Measurements from ENCODE around the gene SPRED2. TPM values are rescaled to one million over a fixed set of nuclear protein-coding genes. Genes with fewer than 3 reads are reported as not detected.

The SPRED2 gene
- total RNA-seq, 4 donors from 2014 or later, result 8.4 to 34.8 (median 29.7) TPM

DNA sequence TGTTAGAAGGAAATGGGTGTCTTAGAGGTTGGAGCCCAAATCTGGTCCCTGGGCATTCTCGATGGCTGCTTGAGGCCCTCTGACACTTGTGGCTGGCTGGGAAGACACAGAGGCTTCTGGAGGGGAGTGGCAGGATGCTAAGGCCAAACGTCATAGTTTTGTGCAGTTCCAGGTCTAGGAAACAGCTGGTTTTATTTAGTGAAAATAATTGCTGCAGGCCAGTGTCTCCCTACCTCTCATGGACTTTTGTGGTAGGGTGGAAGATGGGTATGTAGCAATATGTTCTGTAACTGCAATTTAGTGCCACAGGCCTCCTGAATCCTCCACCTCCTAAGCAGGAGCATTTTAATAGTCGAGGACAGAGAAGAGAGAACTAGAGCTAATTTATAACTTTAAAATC is 32.2 kb upstream of the SPRED2 start:
- intact Hi-C loops (cut with DNase I; ENCODE audit: low total_unique reads), result no loop called here
- Histone ChIP-seq H3K36me3 (no peaks in the 10 kb centered on the region), H3K27ac (no peak overlapping the region), H3K4me1 (no peaks in the 10 kb centered on the region), H3K27me3 (no peaks in the 10 kb centered on the region), H3K9me3 (no peaks in the 10 kb centered on the region), H3K4me3 (no peak overlapping the region)
- TF ChIP-seq POLR2A (IDR thresholded peaks at IDR 0.05) (no peak), EP300 (IDR thresholded peaks at IDR 0.05; ENCODE audit: low read depth) (no peak), POLR2AphosphoS5 (IDR thresholded peaks at IDR 0.05) (no peak)
- TF ChIP-seq, protein P1, sequence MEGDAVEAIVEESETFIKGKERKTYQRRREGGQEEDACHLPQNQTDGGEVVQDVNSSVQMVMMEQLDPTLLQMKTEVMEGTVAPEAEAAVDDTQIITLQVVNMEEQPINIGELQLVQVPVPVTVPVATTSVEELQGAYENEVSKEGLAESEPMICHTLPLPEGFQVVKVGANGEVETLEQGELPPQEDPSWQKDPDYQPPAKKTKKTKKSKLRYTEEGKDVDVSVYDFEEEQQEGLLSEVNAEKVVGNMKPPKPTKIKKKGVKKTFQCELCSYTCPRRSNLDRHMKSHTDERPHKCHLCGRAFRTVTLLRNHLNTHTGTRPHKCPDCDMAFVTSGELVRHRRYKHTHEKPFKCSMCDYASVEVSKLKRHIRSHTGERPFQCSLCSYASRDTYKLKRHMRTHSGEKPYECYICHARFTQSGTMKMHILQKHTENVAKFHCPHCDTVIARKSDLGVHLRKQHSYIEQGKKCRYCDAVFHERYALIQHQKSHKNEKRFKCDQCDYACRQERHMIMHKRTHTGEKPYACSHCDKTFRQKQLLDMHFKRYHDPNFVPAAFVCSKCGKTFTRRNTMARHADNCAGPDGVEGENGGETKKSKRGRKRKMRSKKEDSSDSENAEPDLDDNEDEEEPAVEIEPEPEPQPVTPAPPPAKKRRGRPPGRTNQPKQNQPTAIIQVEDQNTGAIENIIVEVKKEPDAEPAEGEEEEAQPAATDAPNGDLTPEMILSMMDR (IDR thresholded peaks at IDR 0.05), result no peak
- 52% methylated on average over 3 of the region's 3 CpGs; no CpG with 5 or more reads in 1 of the 2 donors for WGBS, 2 donors (ENCODE audit: low coverage in 1 of 2)
- in situ Hi-C loops (cut with MboI; ENCODE audit: low pct_ligation_motif_present in 1 of 4, low pct_unique_long_range_greater_than_20kb in 1 of 4, low sequenced_read_pairs in 3 of 4), result no loop called here
- DNase-seq, result no peak

DNA sequence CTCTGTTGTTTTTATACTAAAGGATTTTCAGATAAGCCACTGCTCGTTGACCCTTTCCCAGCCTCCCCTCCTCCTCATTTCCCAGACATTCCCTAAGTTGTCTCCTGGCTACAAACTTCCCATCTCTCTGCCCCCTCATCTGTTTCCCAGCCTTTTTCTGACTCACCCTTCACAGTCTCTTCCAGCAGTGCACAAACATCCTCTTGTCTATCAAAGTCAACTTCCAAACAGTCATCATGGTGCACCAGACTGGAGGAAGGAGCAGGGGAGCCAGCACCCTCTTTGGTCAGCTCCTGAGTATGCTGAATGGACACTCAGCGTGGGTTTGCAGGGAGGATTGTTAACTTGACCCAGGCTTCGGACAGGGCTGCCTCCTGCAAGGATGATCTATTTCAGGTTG is 26.6 kb upstream of the SPRED2 start:
- Histone ChIP-seq H3K4me3 (no peak overlapping the region), H3K4me1 (no peaks in the 10 kb centered on the region), H3K27me3 (no peaks in the 10 kb centered on the region), H3K27ac (no peak overlapping the region), H3K36me3 (no peaks in the 10 kb centered on the region), H3K9me3 (no peaks in the 10 kb centered on the region)
- TF ChIP-seq, protein P1 (IDR thresholded peaks at IDR 0.05), result no peak
- TF ChIP-seq POLR2A (IDR thresholded peaks at IDR 0.05), result no peak
- no peak for TF ChIP-seq EP300 (IDR thresholded peaks at IDR 0.05; ENCODE audit: low read depth)
- TF ChIP-seq POLR2AphosphoS5 (IDR thresholded peaks at IDR 0.05), result no peak
- in situ Hi-C loops (cut with MboI; ENCODE audit: low pct_ligation_motif_present in 1 of 4, low pct_unique_long_range_greater_than_20kb in 1 of 4, low sequenced_read_pairs in 3 of 4) (no loop called here), intact Hi-C loops (cut with DNase I; ENCODE audit: low total_unique reads) (no loop called here)
- 69 to 77% methylated on average over 2 to 3 of the region's 3 CpGs for WGBS, 2 donors (ENCODE audit: low coverage in 1 of 2)
- DNase-seq, result no peak

DNA sequence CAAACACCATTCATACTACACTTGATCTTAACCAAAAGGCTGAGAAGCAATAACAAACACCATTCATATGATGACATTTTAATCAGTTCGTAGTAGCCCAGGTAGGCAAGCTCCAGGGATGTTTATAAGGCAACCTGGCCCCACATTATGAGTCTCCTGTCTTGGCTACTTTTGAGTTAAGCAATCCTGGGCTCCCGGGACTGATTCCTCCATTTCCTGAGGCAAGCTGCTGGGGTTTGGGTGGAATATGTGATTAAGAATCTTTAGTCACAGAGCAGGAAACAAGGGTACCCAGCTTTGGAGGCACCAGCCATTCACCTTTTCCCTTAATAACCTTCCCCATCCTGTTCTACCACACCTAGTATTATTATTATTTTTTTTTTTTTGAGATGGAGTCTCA is 24.5 kb upstream of the SPRED2 start:
- Histone ChIP-seq H3K4me3 (no peak overlapping the region), H3K27me3 (no peaks in the 10 kb centered on the region), H3K36me3 (no peaks in the 10 kb centered on the region), H3K4me1 (no peaks in the 10 kb centered on the region), H3K9me3 (no peaks in the 10 kb centered on the region), H3K27ac (no peak overlapping the region)
- no peak for DNase-seq
- in situ Hi-C loops (cut with MboI; ENCODE audit: low pct_ligation_motif_present in 1 of 4, low pct_unique_long_range_greater_than_20kb in 1 of 4, low sequenced_read_pairs in 3 of 4) (no loop called here), intact Hi-C loops (cut with DNase I; ENCODE audit: low total_unique reads) (no loop called here)
- TF ChIP-seq POLR2A (IDR thresholded peaks at IDR 0.05) (no peak), EP300 (IDR thresholded peaks at IDR 0.05; ENCODE audit: low read depth) (no peak), POLR2AphosphoS5 (IDR thresholded peaks at IDR 0.05) (no peak)
- TF ChIP-seq, protein P1 (IDR thresholded peaks at IDR 0.05), result no peak
- WGBS, 2 donors (ENCODE audit: low coverage in 1 of 2), result 76 to 85% methylated on average over 2 of the region's 2 CpGs

DNA sequence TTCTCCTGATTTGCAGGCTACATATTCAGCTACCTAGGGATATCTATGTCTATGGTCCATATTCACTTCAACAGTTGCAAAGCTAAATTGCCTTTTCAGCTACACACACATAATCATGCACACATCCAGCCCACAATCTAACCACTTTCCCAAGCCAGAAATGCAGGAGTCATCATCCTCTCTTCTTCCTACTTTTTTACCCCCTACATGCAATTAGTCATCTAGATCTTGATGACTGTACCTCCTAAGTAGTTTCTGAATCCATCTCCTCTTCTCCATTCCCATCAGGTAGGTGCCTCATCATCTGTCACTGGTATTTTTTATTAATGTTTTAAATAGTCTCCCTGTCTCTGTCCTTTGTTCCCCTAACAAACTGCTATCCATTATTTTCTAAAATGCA is 23.7 kb upstream of the SPRED2 start:
- Histone ChIP-seq H3K36me3 (no peaks in the 10 kb centered on the region), H3K4me1 (no peaks in the 10 kb centered on the region), H3K27me3 (no peaks in the 10 kb centered on the region), H3K4me3 (no peak overlapping the region), H3K9me3 (no peaks in the 10 kb centered on the region), H3K27ac (no peak overlapping the region)
- in situ Hi-C loops (cut with MboI; ENCODE audit: low pct_ligation_motif_present in 1 of 4, low pct_unique_long_range_greater_than_20kb in 1 of 4, low sequenced_read_pairs in 3 of 4) (no loop called here), intact Hi-C loops (cut with DNase I; ENCODE audit: low total_unique reads) (no loop called here)
- no peak for DNase-seq
- TF ChIP-seq EP300 (IDR thresholded peaks at IDR 0.05; ENCODE audit: low read depth) (no peak), POLR2AphosphoS5 (IDR thresholded peaks at IDR 0.05) (no peak), POLR2A (IDR thresholded peaks at IDR 0.05) (no peak)
- TF ChIP-seq, protein P1 (IDR thresholded peaks at IDR 0.05), result no peak
